Measurements from ENCODE around the gene KIAA1549. TPM values are rescaled to one million over a fixed set of nuclear protein-coding genes. Genes with fewer than 3 reads are reported as not detected.

KIAA1549 gene
- total RNA-seq, 1 donor from 2014 or later, result 5.8 TPM

DNA sequence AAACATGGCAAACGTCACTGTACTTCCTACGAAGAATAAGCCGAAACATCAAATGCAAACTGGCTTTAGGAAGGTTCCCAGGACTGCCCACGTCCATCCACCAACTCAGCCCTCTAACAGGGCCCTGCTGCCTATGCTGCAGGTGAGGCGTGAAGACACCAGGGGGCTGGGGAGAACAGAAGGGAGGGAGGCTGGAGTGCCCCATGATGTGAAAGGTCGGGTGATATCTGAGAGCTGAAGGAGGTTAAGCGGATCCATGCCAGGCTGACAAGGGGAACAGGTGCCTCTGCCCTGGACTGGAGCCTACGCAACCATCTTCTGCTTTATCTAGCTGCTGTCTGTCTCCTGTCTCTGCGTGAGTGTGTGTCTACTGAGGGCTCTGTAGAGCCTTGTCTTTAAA lies 143.0 kb downstream of the KIAA1549 start:
- Histone ChIP-seq H3K4me3 (ENCODE audit: low read depth, low read length) (no peak overlapping the region), H3K27me3 (ENCODE audit: control insufficient read depth, insufficient read depth, low read length) (no peaks in the 10 kb centered on the region), H3K36me3 (ENCODE audit: control insufficient read depth, insufficient read depth, low read length) (no peaks in the 10 kb centered on the region)
- no peak for DNase-seq (ENCODE audit: low read depth)
- TF ChIP-seq, protein P1, sequence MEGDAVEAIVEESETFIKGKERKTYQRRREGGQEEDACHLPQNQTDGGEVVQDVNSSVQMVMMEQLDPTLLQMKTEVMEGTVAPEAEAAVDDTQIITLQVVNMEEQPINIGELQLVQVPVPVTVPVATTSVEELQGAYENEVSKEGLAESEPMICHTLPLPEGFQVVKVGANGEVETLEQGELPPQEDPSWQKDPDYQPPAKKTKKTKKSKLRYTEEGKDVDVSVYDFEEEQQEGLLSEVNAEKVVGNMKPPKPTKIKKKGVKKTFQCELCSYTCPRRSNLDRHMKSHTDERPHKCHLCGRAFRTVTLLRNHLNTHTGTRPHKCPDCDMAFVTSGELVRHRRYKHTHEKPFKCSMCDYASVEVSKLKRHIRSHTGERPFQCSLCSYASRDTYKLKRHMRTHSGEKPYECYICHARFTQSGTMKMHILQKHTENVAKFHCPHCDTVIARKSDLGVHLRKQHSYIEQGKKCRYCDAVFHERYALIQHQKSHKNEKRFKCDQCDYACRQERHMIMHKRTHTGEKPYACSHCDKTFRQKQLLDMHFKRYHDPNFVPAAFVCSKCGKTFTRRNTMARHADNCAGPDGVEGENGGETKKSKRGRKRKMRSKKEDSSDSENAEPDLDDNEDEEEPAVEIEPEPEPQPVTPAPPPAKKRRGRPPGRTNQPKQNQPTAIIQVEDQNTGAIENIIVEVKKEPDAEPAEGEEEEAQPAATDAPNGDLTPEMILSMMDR (IDR thresholded peaks at IDR 0.05; ENCODE audit: insufficient read depth, low read length, poor library complexity, severe bottlenecking), result no peak

DNA sequence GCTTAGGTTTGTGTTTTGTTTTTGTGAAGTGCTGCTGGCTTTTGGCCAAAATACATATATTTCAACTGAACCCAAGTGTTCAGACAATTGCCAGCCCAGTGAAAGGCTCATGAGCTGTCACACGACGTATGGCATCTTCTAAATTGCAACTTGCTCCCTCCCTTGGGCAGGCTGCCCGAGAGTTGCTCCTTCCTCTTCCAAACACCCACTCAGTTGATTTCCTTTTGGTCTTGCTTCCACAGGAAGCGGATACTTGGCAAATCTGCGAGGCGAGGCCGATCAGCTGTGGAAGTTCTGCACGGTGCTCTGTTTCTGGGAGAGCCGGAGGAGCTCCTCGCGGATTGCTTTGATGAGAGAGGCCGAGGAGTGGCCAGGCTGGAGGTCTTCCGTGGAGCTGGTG lies 143.6 kb downstream of the KIAA1549 start:
- DNase-seq (ENCODE audit: low read depth), result no peak
- H3K27me3 ChIP-seq (ENCODE audit: control insufficient read depth, insufficient read depth, low read length), result no peaks in the 10 kb centered on the region
- no peaks in the 10 kb centered on the region for H3K36me3 ChIP-seq (ENCODE audit: control insufficient read depth, insufficient read depth, low read length)
- TF ChIP-seq, protein P1 (IDR thresholded peaks at IDR 0.05; ENCODE audit: insufficient read depth, low read length, poor library complexity, severe bottlenecking), result no peak
- no peak overlapping the region for H3K4me3 ChIP-seq (ENCODE audit: low read depth, low read length)

DNA sequence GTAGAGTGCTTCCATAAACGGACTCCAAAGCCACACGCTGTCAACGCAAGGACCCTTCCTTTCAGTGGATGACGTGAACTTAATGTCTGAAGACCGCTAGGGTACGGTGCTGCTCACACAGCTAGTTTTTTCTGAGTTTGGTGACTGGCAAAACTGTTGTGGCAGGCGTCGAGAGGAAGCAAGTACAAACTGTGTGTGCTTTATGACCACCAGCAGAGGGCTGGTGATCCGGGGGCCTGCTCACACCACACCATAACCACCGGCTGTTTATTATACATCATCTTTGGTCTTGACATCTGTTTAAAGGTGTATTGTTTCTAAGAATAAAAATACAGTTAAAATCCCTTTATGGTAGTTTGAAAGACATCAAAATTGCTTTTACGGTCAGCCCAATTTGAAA lies 146.1 kb downstream of the KIAA1549 start:
- no peaks in the 10 kb centered on the region for H3K27me3 ChIP-seq (ENCODE audit: control insufficient read depth, insufficient read depth, low read length)
- no peak overlapping the region for H3K4me3 ChIP-seq (ENCODE audit: low read depth, low read length)
- TF ChIP-seq, protein P1 (IDR thresholded peaks at IDR 0.05; ENCODE audit: insufficient read depth, low read length, poor library complexity, severe bottlenecking), result no peak
- DNase-seq (ENCODE audit: low read depth), result no peak
- no peaks in the 10 kb centered on the region for H3K36me3 ChIP-seq (ENCODE audit: control insufficient read depth, insufficient read depth, low read length)

DNA sequence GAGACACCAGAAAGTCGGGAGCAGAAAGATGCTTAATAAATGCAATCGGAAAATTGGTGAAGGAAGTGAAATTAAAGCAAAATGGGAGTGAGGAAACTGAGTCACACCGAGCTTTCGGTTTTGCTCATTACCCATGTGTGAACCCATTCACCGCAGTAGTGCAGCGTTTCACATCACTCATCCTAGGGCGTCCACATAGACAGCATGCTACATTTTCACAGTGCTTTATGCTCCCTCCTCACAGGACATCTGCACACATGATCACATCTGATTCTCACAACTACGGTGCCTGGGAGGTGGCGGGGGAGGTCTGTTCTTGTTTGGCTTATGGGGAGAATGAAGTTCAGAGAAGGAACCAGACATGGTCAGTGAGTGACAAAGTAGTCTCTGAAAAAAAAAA lies 146.6 kb downstream of the KIAA1549 start:
- H3K27me3 ChIP-seq (ENCODE audit: control insufficient read depth, insufficient read depth, low read length), result no peaks in the 10 kb centered on the region
- TF ChIP-seq, protein P1 (IDR thresholded peaks at IDR 0.05; ENCODE audit: insufficient read depth, low read length, poor library complexity, severe bottlenecking), result no peak
- no peaks in the 10 kb centered on the region for H3K36me3 ChIP-seq (ENCODE audit: control insufficient read depth, insufficient read depth, low read length)
- no peak overlapping the region for H3K4me3 ChIP-seq (ENCODE audit: low read depth, low read length)
- no peak for DNase-seq (ENCODE audit: low read depth)

DNA sequence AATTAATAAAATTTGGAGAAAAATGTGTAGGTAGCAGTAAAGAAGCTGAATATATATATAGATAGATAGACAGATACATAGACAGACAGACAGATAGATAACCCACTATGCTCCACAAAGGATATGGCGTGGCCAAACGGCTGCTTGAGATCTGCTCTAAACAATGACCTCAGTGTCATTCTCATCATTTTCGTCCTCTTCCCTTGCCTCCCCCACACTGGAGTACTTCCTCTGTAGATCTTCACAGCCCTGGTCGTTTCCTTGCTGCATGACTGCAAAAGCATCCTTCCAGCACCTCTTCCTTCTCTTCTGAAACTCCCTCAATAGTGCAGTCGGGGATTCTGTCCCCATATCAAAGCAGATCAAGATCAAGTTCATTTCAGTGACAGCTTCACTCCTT lies 147.6 kb downstream of the KIAA1549 start:
- H3K27me3 ChIP-seq (ENCODE audit: control insufficient read depth, insufficient read depth, low read length), result no peaks in the 10 kb centered on the region
- no peak for DNase-seq (ENCODE audit: low read depth)
- no peaks in the 10 kb centered on the region for H3K36me3 ChIP-seq (ENCODE audit: control insufficient read depth, insufficient read depth, low read length)
- no peak overlapping the region for H3K4me3 ChIP-seq (ENCODE audit: low read depth, low read length)
- TF ChIP-seq, protein P1 (IDR thresholded peaks at IDR 0.05; ENCODE audit: insufficient read depth, low read length, poor library complexity, severe bottlenecking), result no peak

DNA sequence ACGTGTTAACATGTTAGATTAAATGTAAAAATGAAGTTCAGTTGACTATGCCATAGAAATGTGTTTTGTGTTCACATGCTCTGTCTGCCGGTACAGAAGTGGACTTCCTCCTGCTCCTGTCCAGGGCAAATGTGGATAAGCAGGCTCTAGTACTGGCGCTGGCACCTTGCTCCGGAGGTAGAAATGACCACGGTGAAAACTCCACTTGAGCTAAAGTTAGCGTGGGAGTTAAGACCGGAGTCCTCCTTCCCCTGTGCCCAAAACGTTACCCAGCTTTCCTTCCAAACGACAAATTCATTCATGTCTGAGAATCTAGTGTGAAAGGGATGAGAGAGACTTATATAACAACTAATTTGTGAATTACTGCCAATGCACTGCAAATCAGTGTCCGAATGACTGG lies 148.2 kb downstream of the KIAA1549 start:
- DNase-seq (ENCODE audit: low read depth), result no peak
- TF ChIP-seq, protein P1 (IDR thresholded peaks at IDR 0.05; ENCODE audit: insufficient read depth, low read length, poor library complexity, severe bottlenecking), result no peak
- no peak overlapping the region for H3K4me3 ChIP-seq (ENCODE audit: low read depth, low read length)
- no peaks in the 10 kb centered on the region for H3K27me3 ChIP-seq (ENCODE audit: control insufficient read depth, insufficient read depth, low read length)
- H3K36me3 ChIP-seq (ENCODE audit: control insufficient read depth, insufficient read depth, low read length), result no peaks in the 10 kb centered on the region
